GM12873 (cell line): Measurements from ENCODE around the gene MYBBP1A.

ENCODE experiments used
- TF ChIP-seq, protein P1 (sequence below): IDR thresholded peaks from 2 replicates; pipeline ENCODE4 v1.5.1; 2012; ENCODE audit warnings: low read depth, mild to moderate bottlenecking, moderate library complexity, low read length, control low read depth; ENCODE audit not compliant: insufficient read depth; ENCODE audit errors: missing control alignments

Gene MYBBP1A

GRCh38 chr17:4530799-4531730 lies 24.1 kb downstream of the MYBBP1A start:
- TF ChIP-seq, protein P1, sequence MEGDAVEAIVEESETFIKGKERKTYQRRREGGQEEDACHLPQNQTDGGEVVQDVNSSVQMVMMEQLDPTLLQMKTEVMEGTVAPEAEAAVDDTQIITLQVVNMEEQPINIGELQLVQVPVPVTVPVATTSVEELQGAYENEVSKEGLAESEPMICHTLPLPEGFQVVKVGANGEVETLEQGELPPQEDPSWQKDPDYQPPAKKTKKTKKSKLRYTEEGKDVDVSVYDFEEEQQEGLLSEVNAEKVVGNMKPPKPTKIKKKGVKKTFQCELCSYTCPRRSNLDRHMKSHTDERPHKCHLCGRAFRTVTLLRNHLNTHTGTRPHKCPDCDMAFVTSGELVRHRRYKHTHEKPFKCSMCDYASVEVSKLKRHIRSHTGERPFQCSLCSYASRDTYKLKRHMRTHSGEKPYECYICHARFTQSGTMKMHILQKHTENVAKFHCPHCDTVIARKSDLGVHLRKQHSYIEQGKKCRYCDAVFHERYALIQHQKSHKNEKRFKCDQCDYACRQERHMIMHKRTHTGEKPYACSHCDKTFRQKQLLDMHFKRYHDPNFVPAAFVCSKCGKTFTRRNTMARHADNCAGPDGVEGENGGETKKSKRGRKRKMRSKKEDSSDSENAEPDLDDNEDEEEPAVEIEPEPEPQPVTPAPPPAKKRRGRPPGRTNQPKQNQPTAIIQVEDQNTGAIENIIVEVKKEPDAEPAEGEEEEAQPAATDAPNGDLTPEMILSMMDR: no peak

GRCh38 chr17:4529533-4530152 lies 25.5 kb downstream of the MYBBP1A start:
- TF ChIP-seq, protein P1: no peak

DNA sequence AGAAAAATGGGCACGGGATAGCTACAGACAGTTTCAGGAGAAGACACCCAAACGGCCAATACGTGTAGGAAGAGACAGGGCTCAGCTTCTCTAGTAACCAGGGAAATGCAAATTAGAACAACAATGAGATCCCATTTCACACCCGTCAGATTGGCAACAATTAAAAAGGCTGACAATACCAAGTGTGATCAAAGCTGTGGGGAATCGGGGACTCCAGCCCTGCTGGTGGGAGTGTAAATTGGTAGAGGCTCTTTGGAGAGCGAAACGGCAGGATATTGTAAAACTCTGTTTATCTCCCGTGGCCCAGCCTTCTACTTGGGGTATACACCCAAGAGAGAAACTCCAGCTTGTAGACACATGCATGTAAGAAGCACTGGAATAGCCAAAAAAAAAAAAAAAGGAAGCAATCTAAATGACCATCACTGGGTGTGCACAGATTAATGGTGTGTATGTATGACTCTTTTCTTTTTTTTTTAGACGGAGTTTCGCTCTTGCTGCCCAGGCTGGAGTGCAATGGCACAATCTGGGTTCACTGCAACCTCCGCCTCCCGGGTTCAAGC lies 27.5 kb downstream of the MYBBP1A start:
- TF ChIP-seq, protein P1: no peak

DNA sequence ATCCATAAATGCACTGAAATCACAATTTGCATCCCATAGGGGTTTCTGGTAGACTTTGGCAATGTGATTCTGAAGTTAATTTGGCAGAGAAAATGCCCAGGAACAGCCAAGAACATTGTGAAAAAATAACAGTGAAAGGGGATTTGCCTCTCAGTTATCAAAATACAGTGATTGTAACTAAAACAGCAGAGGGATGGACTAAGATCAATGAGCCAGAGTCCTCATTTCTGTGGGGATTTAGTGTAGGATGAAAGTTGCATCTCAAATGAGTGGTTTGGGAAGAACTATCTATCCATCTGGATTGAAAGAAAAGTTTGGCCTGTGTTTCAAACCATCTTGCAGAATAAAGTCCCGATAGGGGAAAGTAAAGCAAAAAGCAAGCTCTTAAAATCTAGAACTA lies 28.1 kb downstream of the MYBBP1A start:
- TF ChIP-seq, protein P1: no peak

DNA sequence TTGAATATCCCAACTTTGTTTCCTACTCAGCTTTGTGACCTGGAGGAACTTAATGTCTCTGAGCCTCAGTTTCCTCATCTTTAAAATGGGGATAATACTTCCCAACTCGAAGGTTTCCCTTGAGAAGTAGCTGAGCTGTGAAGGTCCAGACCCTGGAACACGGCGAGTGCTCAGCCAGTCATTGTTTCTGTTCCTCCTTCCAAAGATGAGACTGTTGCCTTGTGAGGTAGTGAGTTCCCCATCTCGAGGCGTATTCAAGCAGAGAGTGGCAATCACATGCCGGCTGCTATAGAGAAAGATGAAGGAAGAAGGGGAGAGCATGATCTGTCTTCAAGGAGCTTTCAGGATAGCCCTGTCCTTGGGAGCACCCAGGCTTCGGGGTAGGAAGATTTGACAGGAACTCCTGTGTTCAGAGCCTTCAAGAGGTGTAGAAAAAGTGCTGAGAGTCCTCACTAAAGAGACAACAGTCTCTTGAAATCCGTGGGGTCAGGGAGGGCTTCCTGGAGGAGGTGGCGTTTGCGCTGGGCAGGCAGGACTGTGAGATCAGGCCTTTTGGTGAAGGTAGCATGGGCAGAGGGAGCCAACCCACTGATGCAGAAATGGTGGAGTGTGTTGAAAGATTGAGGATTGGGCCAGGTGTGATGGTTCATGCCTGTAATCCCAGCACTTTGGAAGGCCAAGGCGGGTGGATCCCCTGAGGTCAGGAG lies 29.3 kb downstream of the MYBBP1A start:
- TF ChIP-seq, protein P1: no peak

- TF ChIP-seq, protein P1: no peak
These were observed 31.2 kb downstream of the MYBBP1A start for GRCh38 chr17:4523946-4524345.

DNA sequence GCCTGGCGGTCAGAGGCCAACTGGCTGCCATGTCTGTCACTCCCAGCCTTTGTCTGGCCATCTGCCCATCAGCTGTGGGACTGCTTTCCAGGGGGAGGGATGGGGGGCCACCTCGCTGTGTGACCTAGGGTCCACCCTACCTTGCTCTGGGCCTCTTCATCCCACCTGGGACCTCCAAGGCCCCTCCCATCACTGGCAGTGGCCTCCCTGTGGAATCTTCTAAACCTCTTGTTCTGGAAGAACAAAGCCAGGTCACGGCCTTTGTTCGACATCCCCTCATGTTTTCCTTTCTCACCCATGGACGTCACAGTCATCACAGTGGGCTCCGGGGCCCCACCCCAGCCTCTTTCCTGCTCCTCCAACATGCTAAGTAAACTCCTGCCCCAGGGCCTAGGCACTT lies 32.5 kb downstream of the MYBBP1A start:
- TF ChIP-seq, protein P1: no peak
